Activated CD8-positive, alpha-beta memory T cell treated with anti-CD3 and anti-CD28 coated beads for 1 hour (primary cell): Measurements from ENCODE around the gene BICDL2.
A peak's percentile ranks its signal among the peaks of the same experiment; 100 is the strongest.

Experiments
- DNase-seq, 2 donors: peaks; one replicate each; pipeline ENCODE4 v3.0.0-alpha.2; 2020; ENCODE audit warnings: low read depth in 1 of 2; ENCODE audit errors: extremely low read depth in 1 of 2

The BICDL2 gene

GRCh38 chr16:3050487-3050886 is 13.7 kb upstream of the BICDL2 start:
- DNase-seq: no peak

- no peak for DNase-seq
Observed at GRCh38 chr16:3049921-3050481, 13.3 kb upstream of the BICDL2 start.

GRCh38 chr16:3047387-3047720 is 10.6 kb upstream of the BICDL2 start:
- DNase-seq: no peak

- no peak for DNase-seq
Observed at GRCh38 chr16:3046641-3047386, 10.1 kb upstream of the BICDL2 start.

- no peak for DNase-seq
Observed at GRCh38 chr16:3045758-3046640, 9.3 kb upstream of the BICDL2 start, which contains the start of gene MMP25. TSS of gene MMP25 (plus strand) at chr16:3046561. CDS start at chr16:3046918, 357 bp downstream.

- no peak for DNase-seq
Observed at GRCh38 chr16:3044708-3045107, 8.0 kb upstream of the BICDL2 start.

GRCh38 chr16:3042376-3042775 is 5.6 kb upstream of the BICDL2 start:
- DNase-seq: no peak

- DNase-seq: no peak
Observed at GRCh38 chr16:3038896-3039295, 2.2 kb upstream of the BICDL2 start.

- no peak for DNase-seq
Observed at GRCh38 chr16:3038256-3038655, 1.5 kb upstream of the BICDL2 start.

GRCh38 chr16:3035972-3036725 is 595 bp downstream of the BICDL2 start:
- no peak for DNase-seq

- no peak for DNase-seq
Observed at GRCh38 chr16:3035289-3035971, 1.3 kb downstream of the BICDL2 start.

GRCh38 chr16:3032624-3033023 is 4.1 kb downstream of the BICDL2 start:
- DNase-seq: no peak

GRCh38 chr16:3030222-3031212 is 6.2 kb downstream of the BICDL2 start:
- no peak for DNase-seq

GRCh38 chr16:3029491-3030221 is 7.1 kb downstream of the BICDL2 start:
- DNase-seq: no peak

GRCh38 chr16:3028716-3029319 is 7.9 kb downstream of the BICDL2 start:
- no peak for DNase-seq

- peak; percentile 68 to 85 for DNase-seq
Observed at GRCh38 chr16:3027983-3028715, 8.6 kb downstream of the BICDL2 start.

GRCh38 chr16:3027489-3027795 is 9.3 kb downstream of the BICDL2 start:
- no peak for DNase-seq
